Measurements from ENCODE around the gene CTSL.
"Not testable (repeated sequence)": the region's sequence is repeated elsewhere in the genome, so short reads cannot be mapped to it uniquely, and the experiment has no call there.

Gene CTSL

DNA sequence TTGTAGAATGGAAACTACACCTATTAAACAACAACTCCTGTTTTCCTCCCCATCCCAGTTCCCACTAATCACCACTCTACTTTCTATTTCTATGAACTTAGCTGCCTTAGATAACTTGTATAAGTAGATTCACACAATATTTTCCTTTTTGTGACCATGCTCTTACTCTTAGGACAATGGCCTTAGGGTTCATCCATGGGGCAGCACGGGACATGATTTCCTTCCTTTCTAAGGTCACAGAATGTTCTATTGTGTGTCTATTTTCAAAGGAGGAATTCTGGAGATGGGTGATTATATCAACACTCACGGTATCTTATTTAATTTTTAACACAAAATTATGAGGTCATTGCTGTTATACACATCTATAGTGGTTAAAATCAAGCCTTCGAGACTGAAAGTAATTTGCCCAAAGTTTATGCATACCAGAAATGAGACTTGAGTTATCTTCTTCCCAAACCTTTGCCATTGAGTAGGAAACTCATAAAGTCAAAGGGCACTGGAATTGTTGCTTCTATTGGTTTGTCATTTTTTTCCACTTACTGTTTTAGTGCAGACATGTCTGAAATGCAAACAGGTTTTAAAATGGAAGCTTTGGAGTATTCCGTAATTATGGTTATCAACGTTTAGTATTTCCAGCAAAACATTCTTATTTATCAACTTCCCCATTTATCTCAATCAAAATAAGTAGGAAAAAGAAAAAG lies 23.6 kb downstream of the CTSL start:
- Mint-ChIP-seq H3K4me3 (no peak overlapping the region), H3K4me1 (ENCODE audit: low read depth) (no peaks in the 10 kb centered on the region), H3K36me3 (ENCODE audit: low read depth) (no peaks in the 10 kb centered on the region), H3K27me3 (peaks cover 32% of the 10 kb centered on the region), H3K27ac (no peak overlapping the region), H3K9me3 (peaks cover 7% of the 10 kb centered on the region)
- no peak for DNase-seq

DNA sequence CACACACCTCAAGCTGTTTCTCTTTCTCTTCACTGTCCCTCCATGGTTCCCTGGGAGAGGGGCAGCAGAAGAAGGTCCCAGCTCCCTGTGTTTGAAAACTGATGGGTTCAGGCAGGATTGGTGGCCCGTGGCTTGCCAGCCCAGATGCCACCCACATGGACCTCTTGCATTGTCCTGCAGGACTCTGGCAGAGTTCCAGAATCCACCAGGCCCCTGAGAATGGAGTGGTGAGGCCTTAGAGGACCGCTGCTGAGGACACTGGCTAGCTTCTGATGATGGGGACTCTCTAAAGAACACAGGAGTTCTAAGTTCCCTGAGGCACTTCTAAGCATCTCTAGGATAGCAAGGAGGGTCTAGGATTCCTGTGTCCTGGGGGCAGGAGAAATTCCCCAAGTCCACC lies 24.8 kb downstream of the CTSL start:
- Mint-ChIP-seq H3K27me3 (peaks cover 32% of the 10 kb centered on the region), H3K4me1 (ENCODE audit: low read depth) (no peaks in the 10 kb centered on the region), H3K9me3 (peaks cover 6% of the 10 kb centered on the region), H3K27ac (no peak overlapping the region), H3K36me3 (ENCODE audit: low read depth) (no peaks in the 10 kb centered on the region), H3K4me3 (no peak overlapping the region)
- DNase-seq: no peak

DNA sequence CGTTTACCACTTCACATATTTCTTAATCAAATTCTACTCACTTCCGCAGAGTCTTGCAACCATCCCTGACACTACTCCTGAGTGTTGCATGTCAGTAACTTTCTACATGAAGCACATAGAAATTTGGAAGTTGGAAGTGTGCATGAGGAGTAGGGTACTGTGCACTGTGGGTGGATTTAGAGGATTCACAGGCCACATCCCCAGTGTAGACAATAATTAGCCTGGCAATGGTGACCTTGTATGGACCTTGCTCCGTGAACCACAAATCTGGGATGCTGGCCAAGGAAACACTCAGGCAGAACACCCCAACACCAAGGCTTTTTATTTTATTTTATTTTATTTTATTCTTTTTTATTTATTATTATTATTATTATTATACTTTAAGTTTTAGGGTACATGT lies 25.5 kb downstream of the CTSL start:
- H3K4me1 Mint-ChIP-seq (ENCODE audit: low read depth): no peaks in the 10 kb centered on the region

DNA sequence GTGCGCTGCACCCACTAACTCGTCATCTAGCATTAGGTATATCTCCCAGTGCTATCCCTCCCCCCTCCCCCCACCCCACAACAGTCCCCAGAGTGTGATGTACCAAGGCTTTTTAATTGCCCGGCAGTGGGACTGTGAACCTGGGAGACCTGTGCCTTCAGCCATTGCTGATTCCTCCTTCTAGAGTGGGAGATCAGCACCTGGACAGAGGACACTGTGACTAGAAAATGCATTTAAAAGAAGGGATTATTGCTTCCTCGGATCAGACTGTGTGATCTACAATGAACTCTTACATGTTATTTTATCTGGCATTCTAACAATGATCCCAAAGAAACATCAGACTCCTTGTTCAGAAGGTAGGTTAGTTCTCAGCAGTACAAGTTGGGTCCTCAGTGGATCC lies 25.9 kb downstream of the CTSL start:
- H3K36me3 Mint-ChIP-seq (ENCODE audit: low read depth): no peaks in the 10 kb centered on the region
- peaks cover 6% of the 10 kb centered on the region for H3K9me3 Mint-ChIP-seq
- no peak overlapping the region for H3K27ac Mint-ChIP-seq
- peaks cover 31% of the 10 kb centered on the region for H3K27me3 Mint-ChIP-seq
- H3K4me1 Mint-ChIP-seq (ENCODE audit: low read depth): no peaks in the 10 kb centered on the region
- H3K4me3 Mint-ChIP-seq: no peak overlapping the region
- DNase-seq: no peak

More for the DNA sequence above, 25.5 kb downstream of the CTSL start:
- no peaks in the 10 kb centered on the region for H3K36me3 Mint-ChIP-seq (ENCODE audit: low read depth)
- peaks cover 6% of the 10 kb centered on the region for H3K9me3 Mint-ChIP-seq
- no peak overlapping the region for H3K4me3 Mint-ChIP-seq
- H3K27me3 Mint-ChIP-seq: peaks cover 32% of the 10 kb centered on the region
- no peak overlapping the region for H3K27ac Mint-ChIP-seq
- DNase-seq: no peak

DNA sequence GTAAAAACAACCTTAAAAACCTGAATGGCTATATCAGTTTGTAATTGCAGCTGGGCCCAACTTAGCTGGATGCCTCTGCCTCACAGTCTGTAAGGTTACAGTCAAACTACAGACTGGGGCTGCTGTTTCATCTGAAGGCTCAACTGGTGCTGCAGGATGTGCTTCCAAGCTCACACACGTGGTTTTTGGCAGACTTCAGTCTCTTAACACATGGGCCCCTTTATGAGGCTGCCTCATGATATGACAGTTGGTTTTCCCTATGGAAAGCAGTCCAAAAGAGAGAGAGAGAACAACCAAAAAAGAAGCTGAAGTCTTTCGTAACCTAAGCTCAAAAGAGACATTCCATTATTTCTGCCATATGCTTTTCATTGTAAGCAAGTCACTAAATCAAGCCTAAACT lies 27.4 kb downstream of the CTSL start:
- Mint-ChIP-seq H3K4me3 (no peak overlapping the region), H3K27ac (no peak overlapping the region), H3K4me1 (ENCODE audit: low read depth) (no peaks in the 10 kb centered on the region), H3K36me3 (ENCODE audit: low read depth) (no peaks in the 10 kb centered on the region), H3K27me3 (peaks cover 22% of the 10 kb centered on the region), H3K9me3 (peaks cover 6% of the 10 kb centered on the region)
- DNase-seq: no peak

DNA sequence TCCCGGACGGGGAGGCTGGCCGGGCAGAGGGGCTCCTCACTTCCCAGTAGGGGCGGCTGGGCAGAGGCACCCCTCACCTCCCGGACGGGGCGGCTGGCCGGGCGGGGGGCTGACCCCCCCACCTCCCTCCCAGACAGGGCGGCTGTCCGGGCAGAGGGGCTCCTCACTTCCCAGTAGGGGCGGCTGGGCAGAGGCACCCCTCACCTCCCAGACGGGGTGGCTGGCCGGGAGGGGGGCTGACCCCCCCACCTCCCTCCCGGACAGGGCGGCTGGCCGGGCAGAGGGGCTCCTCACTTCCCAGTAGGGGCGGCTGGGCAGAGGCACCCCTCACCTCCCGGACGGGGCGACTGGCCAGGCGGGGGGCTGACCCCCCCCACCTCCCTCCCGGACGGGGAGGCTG lies 32.4 kb downstream of the CTSL start:
- H3K36me3 Mint-ChIP-seq (ENCODE audit: low read depth); H3K4me1 Mint-ChIP-seq (ENCODE audit: low read depth); DNase-seq; H3K9me3 Mint-ChIP-seq; H3K27me3 Mint-ChIP-seq; H3K4me3 Mint-ChIP-seq; H3K27ac Mint-ChIP-seq: not testable (repeated sequence)

DNA sequence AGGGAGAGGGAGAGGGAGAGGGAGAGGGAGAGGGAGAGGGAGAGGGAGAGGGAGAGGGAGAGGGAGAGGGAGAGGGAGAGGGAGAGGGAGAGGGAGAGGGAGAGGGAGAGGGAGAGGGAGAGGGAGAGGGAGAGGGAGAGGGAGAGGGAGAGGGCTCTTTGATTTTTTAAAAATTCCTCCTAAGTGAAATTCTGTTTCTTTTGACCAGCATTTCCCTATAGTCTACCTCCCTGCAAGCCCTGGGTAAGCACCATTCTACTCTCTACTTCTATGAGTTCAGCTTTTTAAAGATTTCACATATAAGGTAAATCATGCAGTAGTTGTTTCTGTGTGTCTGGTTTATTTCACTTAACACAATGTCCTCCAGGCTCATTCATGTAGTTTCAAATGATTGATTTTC lies 34.1 kb downstream of the CTSL start:
- H3K4me1 Mint-ChIP-seq (ENCODE audit: low read depth); H3K4me3 Mint-ChIP-seq; H3K27me3 Mint-ChIP-seq; H3K9me3 Mint-ChIP-seq; H3K27ac Mint-ChIP-seq; H3K36me3 Mint-ChIP-seq (ENCODE audit: low read depth); DNase-seq: not testable (repeated sequence)

DNA sequence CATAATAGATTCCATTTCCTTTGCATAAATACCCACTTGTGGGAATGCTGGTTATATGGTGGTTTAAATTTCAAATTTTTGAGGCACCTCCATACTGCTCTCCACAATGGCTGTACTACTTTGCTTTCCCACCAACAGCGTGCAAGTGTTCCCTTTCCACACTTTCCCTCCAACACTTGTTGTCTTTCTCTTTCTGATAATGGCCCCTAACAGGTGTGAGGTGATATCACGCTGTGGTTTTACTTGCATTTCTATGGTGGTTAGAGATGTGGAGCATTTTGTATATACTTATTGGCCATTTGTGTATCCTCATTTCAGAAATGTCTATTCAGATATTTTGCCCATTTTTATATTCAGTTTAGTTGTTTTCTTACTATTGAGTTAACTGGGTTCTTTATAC lies 34.6 kb downstream of the CTSL start:
- Mint-ChIP-seq H3K4me1 (ENCODE audit: low read depth) (no peaks in the 10 kb centered on the region), H3K4me3 (no peak overlapping the region)

DNA sequence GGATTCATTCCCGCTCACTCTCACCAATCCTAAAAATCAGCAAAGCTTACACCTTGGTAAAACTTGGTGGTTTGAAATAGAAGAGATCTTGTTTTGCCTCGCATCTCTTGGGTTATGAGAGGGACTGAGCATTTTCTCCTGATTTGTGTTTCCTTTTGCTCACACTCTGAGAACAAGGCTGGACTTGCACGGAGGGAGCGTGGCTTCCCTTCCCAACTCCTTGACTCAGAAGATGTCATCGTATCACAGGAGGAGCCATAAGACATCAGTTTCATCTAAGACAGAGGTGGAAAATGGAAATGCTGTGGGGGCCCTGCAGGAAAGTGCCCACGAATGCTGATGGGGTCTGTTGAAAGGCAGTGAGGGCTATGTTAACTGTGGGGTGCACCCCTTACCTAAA lies 37.4 kb downstream of the CTSL start:
- no peak overlapping the region for H3K27ac Mint-ChIP-seq
- H3K36me3 Mint-ChIP-seq (ENCODE audit: low read depth): no peaks in the 10 kb centered on the region
- no peak overlapping the region for H3K4me3 Mint-ChIP-seq
- no peak for DNase-seq
- H3K9me3 Mint-ChIP-seq: no peaks in the 10 kb centered on the region
- peaks cover 1% of the 10 kb centered on the region for H3K4me1 Mint-ChIP-seq (ENCODE audit: low read depth)
- H3K27me3 Mint-ChIP-seq: peaks cover 10% of the 10 kb centered on the region

More for the DNA sequence above, 34.6 kb downstream of the CTSL start:
- H3K27ac Mint-ChIP-seq: no peak overlapping the region
- H3K9me3 Mint-ChIP-seq: no peaks in the 10 kb centered on the region
- peaks cover 10% of the 10 kb centered on the region for H3K27me3 Mint-ChIP-seq
- DNase-seq: no peak
- no peaks in the 10 kb centered on the region for H3K36me3 Mint-ChIP-seq (ENCODE audit: low read depth)

DNA sequence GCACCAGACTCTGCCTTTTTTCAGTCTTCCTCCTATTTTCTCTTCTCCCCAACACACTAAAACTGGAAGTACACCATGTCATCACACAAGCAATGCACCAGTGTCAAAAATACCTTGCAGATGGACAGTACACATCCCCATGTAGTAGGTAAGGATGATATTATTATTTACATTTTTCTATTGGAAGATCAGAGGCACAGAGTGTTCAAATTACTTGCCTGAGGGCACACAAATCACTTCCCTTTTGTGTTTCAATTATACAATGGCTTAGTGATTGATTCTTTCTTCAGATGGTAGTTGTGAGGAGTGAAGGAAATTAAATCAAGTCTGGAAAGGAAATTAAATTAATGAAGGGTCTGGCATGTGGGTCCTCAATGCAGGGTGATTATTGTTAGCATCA lies 39.6 kb downstream of the CTSL start:
- Mint-ChIP-seq H3K36me3 (ENCODE audit: low read depth) (no peaks in the 10 kb centered on the region), H3K27ac (no peak overlapping the region), H3K4me3 (no peak overlapping the region), H3K9me3 (no peaks in the 10 kb centered on the region), H3K27me3 (peaks cover 16% of the 10 kb centered on the region), H3K4me1 (ENCODE audit: low read depth) (peaks cover 1% of the 10 kb centered on the region)
- DNase-seq: no peak

DNA sequence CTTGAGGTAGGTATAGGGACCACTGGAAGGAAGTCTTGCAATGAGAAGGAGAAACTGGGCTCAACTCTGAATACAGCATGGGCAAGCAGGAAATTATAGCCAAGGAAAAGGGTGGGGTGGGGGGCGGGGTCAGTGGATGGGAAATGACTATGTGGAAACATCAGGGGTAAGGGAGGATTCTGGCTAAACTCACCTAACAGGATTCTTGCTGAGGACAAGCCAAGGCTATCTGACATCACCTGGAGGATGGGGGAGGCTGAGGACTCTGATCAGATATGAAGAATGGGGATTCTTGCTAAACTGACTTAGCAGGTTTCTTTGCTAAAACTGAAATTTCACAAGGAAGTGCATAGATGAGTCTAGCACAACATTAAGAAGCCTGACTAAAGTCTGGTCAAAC lies 40.8 kb downstream of the CTSL start:
- Mint-ChIP-seq H3K4me1 (ENCODE audit: low read depth) (peaks cover 1% of the 10 kb centered on the region), H3K36me3 (ENCODE audit: low read depth) (no peaks in the 10 kb centered on the region), H3K27ac (no peak overlapping the region), H3K4me3 (no peak overlapping the region), H3K27me3 (peaks cover 18% of the 10 kb centered on the region), H3K9me3 (no peaks in the 10 kb centered on the region)
- no peak for DNase-seq

DNA sequence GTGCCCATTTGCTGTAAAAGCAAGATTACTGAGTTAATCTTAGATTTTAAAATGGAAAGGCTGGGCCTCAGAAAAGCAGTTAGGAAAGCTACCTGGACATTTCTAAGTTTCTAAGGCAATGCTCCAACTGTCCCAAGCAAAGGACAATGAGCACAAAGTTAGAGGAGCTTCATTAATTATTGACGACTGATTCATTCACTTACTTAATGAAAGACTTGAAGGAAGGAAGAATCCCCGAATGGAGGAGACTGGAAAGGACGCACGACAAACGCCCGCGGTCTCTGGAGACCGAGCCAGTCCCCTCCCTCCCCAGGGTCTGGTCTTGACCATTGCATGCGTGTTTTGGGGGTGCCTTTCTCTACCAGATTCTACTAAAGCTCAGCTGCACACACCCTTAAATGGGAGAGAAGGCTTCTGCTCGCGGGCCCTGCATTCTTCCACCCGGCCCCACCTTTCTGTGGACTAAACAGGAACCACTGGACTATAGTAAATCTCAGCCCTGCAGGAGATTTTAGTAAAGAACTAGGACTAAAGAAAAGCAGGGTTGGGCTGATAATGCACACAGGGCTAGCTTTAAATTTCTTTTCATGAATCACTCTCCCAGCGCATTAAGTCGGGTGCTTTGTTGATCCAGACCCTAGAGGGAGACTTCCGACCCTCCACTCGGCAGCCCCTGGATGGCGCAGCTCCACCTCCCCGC lies 44.8 kb downstream of the CTSL start:
- Mint-ChIP-seq H3K9me3 (no peaks in the 10 kb centered on the region), H3K27ac (no peak overlapping the region), H3K27me3 (peaks cover 28% of the 10 kb centered on the region), H3K4me3 (no peak overlapping the region), H3K36me3 (ENCODE audit: low read depth) (no peaks in the 10 kb centered on the region), H3K4me1 (ENCODE audit: low read depth) (peaks cover 1% of the 10 kb centered on the region)
- DNase-seq: no peak

DNA sequence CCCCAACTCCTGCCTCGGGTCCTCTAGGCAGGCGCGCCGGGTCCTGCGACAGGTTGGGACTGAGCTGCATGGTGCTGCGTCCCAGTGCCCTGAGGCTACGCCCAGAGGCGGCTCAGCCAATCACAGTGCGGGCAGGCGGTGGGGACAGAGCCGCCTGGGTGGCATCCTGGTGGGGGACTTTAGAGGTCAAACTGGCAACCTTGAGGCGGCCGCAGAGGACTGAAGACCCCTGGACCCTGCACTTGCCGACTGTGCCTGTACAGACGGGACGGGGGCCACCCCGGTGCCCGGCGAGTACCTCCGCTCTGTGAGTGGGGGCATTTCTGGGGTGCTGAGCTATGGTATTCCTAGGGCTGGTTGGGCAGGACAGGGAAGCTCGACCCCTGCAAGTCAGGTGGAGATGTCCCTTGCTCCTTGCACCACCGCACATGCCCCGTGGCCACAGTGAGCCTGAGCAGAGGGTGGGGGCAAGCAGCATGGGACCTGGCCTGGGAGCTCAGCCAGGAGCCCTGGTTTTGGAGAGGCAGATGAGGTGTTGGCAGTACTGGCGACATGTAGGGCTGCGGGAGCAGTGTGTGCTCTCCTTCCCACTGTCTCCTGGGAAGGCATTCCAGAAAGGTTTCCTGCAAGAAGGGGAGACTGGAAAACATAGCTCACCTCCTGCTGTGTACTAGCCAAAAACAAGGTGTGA lies 45.5 kb downstream of the CTSL start:
- no peak overlapping the region for H3K4me3 Mint-ChIP-seq
- DNase-seq: no peak

DNA sequence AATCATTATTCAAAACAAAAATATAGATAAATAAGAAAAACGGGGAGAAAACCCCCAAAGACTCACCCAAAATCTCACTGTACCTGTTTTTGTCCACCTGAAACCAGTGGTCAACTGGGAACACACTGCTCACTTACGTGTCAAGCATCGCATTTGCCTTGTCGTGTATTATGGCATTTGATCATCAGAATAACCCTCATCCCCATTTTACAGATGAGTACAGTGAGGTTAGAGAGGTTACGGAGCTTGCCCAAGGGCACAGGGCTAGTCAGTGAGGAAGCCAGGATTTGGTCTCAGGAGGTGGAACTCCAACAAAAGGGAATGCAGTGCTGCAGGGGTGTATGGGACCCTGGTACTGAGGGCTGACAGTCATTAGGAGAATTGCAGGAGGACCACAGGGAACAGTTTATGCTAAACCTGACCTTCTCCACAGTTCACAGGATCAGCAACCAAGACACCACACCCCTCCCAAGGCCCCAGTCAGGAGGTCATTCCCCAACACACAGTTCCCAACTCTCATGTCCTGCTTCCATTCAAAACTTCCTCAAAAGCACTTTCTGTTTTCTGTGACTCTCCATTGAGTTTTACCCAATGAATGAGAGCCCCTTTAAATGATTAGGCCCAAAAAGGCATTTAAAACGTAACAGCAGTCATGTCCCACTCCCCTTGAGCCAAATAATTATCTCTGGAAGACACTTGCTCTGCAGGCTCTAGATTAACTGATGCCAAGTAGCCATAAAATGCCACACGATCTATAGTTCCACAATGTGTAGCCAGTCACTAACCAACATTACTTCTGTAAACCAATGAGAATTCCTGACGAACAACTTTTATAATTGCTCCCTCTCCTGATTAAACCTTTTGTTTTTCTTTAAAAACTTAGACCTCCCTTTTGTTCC lies 50.8 kb downstream of the CTSL start:
- no peaks in the 10 kb centered on the region for H3K4me1 Mint-ChIP-seq (ENCODE audit: low read depth)
- H3K9me3 Mint-ChIP-seq: no peaks in the 10 kb centered on the region
- no peak overlapping the region for H3K27ac Mint-ChIP-seq
- no peaks in the 10 kb centered on the region for H3K36me3 Mint-ChIP-seq (ENCODE audit: low read depth)
- H3K4me3 Mint-ChIP-seq: no peak overlapping the region
- H3K27me3 Mint-ChIP-seq: peaks cover 18% of the 10 kb centered on the region
- no peak for DNase-seq

More for the DNA sequence above, 45.5 kb downstream of the CTSL start:
- no peak overlapping the region for H3K27ac Mint-ChIP-seq
- H3K4me1 Mint-ChIP-seq (ENCODE audit: low read depth): peaks cover 1% of the 10 kb centered on the region
- H3K9me3 Mint-ChIP-seq: no peaks in the 10 kb centered on the region
- H3K27me3 Mint-ChIP-seq: peaks cover 28% of the 10 kb centered on the region
- H3K36me3 Mint-ChIP-seq (ENCODE audit: low read depth): no peaks in the 10 kb centered on the region

All from activated T-cell treated with anti-CD3 and anti-CD28 coated beads, Interleukin-2, amount 50 U/mL, for 24 hours (primary cell).